Activated naive CD4-positive, alpha-beta T cell treated with anti-CD3 and anti-CD28 coated beads, Interleukin-2, amount 50 U/mL, for 16 hours (primary cell): Measurements from ENCODE around the gene ZNF385C.
"Not testable (repeated sequence)": the region's sequence is repeated elsewhere in the genome, so short reads cannot be mapped to it uniquely, and the experiment has no call there.

Experiments
- DNase-seq: peaks from one replicate; pipeline ENCODE4 v3.0.0-alpha.2; 2020

The ZNF385C gene

DNA sequence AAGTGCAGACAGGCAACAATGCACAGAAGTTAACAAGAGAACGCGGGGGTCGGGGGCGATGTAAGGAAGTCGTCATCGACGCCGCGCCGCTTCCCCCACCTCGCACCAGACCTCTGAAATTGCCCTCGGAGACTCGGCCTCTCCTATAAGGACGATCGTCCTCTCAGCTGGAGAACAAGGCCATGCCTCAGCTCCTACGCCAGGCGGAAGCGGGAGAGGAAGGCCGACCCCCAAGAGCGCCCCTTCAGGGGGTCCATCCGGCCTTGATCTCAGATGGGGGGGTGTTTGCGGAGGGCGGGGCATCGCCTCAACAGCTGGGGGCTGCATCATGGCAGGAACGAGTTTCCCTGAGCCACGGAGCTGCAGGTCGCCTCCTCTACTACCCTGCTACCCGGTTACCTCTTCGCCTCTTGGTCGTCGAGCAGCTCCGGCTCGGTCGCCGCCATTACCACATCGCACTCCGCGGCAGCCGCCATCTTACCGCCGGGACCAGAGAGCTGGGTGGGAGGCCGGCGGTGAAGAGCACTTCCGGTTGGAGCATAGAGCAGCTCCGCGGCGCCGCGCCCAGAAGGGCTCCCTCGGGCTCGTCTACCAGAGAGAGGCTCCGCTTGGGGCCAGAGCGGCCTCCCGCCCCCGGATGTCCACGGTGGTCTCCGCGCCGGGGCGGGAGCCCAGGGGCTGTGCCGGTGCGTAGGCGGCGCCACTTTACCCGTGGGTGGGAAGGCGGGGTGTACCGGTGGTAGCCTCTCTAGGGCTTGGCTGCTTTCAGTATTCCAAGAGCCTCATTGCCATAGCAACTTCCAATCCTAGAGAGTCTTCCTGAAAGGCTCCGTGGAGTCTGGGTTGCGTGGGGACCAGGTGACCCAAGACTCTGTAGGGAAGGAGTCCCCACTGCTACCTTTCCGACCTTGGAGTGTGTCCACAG, 81.1 kb downstream of the ZNF385C start, which contains the start of gene DNAJC7:
DNAJC7 (minus strand) TSS at position 499 of the 925 bp plus-strand sequence; CDS start at position 476, 23 bp downstream.
- peak; percentile 91 for DNase-seq

DNA sequence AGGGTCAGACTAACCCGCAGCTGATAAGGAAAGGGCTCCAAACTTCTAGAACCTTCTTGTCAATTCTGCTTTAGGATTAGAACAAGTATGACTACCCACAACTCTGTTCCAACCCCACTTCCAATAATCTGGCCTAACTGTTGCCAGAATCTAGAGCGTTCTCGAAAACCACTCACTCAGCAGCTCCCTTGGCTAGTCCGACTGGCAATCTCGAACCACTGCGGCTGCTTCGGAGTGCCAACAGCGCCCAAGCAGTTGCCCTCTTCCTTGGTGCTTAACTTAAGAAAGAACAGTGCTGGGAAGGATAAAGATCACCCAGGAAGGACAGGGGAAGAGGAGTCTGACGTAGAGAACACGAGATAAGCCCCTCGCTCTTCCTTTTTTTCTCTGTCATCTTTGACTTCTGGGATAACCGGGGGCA, 81.9 kb downstream of the ZNF385C start:
- DNase-seq: no peak

DNA sequence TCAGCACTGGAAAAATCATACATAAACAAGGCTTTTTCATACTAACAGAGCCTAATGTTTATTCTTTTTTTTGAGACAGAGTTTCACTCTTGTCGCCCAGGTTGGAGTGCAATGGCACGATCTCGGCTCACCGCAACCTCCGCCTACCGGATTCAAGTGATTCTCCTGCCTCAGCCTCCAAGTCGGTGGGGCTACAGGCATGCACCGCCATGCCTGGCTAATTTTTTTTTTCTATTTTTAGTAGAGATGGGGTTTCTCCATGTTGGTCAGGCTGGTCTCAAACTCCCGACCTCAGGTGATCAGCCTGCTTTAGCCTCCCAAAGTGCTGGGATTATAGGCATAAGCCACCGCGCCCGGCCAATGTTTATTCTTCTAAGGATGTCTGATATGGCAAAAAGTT, 84.5 kb downstream of the ZNF385C start:
- DNase-seq: not testable (repeated sequence)

DNA sequence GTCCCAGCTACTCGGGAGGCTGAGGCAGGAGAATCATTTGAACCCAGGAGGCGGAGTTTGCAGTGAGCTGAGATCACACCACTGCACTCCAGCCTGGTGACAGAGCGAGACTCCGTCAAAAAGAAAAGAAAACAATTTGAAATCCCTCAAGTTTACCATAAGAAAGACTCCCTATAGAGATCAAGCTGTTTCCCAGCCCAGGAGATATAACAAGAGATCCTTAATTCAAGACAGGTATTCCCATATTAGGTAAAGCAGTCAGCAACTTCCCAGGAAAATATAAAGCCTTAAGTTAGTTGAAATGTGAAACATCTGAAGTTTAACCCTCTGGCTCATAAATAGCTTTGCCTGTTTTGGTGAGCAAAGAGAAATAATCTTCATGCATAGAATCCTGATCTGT, 85.9 kb downstream of the ZNF385C start:
- not testable (repeated sequence) for DNase-seq

DNA sequence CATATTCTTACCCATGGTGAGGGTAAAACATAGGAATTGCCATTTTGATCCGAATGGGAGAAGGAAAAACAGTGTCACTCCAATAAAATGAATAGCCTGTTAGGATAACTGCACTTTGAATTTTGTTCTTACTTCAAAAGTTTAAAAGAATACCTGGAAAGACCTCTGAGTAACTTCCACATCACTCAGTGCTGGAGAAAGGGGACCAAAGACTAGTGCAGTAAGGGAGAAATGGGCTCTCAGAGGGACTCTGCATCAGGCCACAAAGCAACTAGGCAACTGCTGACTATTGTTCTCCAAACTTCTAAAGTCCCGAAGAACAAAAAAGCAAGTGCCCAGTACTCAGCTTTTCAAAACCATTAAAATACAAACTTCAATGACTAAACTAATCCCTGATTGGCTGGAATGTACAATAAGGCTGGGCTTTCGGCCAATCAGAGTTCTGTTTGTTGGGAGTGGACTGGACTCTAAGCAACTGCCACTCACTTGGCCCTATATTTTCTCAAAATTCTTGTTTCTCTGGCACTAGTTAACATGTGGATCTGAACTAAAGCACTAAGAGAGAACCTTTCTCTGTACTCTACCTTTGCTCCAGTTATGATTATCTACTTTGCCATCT, 87.3 kb downstream of the ZNF385C start:
- DNase-seq: no peak

DNA sequence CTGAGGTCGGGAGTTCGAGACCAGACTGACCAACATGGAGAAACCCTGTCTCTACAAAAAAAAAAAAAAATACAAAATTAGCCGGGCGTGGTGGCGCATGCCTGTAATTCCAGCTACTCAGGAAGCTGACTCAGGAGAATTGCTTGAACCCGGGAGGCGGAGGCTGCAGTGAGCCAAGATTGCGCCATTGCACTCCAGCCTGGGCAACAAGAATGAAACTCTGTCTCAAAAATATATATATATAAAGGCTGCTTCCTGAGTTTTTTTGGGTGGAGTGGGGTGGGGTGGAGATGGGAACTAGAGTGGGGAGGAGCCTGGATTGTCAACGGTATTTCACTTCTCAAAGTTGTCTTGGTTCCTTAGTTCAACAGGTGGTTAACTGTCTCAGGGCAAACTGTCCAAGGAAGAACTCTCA, 88.0 kb downstream of the ZNF385C start:
- not testable (repeated sequence) for DNase-seq

DNA sequence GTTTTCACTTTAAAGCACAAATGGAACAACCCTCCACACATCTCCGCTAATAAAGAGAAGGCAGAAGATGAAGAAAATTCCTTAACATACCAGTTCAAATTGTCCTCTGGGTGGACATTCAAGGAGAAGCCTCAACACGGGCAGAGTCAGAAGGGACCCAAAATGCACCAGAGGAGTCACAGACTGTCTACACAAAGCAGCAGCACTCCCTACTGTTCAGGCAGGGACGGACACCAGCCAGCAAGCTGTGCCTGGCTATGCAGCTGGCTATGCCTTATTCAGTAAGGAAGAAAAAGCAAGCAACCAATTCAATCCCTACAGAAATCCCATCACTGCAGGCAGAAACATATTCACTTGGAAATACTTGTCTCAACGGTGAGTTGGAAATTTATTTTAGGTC, 89.1 kb downstream of the ZNF385C start:
- DNase-seq: no peak

DNA sequence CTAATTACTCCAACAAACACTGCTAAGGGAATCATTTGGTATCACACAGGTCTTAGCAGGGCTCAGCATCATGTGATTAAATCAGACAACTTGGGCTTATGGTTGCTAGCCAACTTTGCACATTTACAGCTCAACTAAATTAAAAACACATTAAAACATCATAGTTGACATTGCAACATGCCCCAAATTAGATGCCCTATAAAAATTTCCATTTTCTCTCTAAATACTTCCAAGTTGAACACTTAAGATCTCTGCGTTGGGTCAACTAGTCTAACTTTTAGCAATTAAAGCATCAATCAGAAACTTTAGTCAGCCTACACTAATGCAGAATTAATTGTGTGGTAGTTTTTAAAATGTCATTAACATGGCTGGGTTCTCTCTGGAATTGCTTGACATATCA, 93.1 kb downstream of the ZNF385C start:
- DNase-seq: no peak

DNA sequence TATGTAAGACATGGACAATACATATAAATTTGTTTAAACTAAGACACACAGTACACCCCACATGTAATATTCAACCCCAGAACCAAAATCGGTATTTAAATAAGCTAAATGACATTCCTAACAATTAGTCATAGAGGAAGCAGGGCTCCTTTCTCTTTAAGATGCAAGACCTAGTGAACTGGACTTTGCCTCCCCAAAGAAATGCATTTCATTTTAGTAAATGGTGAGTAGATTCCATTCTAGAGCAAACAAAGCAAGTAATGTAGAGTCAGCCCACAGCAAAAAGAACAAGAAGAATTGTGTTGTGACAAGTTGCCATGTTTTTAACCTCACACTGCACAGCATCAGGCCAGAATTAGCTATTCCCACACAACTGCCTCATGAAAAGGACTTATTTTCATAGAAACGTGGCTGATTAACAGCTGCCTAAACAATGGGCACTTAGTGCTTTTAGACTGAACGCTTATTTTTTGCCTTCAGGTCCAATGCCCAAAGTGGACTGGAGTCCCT, 95.4 kb downstream of the ZNF385C start:
- DNase-seq: no peak

DNA sequence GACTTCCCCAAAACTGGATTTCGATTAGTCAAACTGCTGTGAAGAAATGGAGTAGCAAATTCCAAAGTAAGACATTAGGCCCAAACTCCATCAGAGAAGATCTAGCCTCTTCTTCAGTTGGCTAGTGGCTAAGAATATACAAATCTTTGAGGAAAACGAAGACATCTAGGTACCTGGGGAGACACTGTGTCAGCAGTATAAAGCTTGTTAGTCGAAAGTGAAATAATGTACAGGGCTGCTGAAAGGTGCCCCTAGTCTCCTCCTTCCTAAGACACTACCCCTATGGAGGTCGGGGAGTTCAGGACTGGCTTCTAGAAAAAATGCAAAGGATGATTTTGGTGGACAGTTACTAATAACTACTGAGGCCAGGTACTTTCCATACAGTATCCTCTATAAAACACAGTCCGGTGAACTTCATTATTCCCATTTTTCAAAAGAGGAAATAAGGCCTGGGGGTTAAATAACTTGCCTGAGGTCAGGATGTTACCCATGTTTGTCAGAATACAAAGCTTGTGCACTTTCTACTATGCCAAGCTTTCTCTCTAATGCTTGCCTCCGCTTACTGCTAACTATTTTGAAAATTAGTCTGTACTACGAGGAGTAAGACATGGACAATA, 96.0 kb downstream of the ZNF385C start:
- no peak for DNase-seq

DNA sequence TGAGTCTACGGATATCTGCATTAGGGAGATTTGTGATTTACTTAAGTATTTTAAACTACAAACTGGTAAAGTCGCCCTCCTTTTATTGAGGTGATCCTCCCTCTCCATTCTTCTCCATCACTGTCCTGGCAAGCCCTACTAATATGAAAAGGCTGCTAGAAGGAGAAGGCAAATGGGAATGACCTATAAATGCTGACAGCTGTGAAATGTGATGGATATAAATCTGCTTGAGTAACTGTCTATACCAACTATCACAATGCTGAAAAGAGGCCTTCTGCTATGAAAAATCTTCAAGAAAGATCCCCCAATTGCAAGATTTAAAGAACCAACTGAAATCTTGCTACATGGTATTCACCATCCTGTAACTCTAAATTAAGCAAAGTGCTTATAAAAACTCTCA, 96.5 kb downstream of the ZNF385C start:
- no peak for DNase-seq

DNA sequence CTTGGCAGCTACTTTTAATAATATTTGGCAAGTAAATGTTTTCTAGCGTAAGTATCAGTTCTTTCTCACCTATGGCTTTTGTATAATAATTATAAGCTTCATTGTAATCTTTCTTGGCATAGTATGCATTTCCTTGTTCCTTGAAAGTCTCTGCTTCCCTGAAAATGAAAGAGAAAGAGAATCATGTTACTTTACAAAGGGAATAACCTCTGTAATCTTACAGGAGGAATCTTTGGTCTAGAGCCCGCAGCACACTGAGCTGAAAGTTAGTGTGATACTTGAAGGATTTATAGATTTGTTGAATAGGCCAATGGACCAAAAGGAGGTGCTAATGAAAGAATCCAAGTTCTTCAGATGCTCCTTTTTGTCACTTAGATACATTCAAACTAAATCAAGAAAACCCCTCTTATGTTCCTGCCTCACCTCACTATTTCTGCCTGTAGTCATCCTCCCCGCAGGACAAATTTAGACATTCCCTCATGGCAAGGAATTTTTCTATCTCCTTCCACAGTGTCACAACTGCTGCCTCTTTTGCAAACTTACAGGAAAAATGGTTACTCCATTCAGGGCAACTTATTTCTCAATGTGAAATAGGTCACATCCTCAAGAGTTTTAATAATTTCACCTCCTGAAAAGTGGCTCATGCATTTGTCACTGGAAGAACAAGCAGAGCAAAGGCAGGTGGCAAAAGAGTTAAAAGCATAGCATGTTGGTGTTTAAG, 97.7 kb downstream of the ZNF385C start:
- no peak for DNase-seq

DNA sequence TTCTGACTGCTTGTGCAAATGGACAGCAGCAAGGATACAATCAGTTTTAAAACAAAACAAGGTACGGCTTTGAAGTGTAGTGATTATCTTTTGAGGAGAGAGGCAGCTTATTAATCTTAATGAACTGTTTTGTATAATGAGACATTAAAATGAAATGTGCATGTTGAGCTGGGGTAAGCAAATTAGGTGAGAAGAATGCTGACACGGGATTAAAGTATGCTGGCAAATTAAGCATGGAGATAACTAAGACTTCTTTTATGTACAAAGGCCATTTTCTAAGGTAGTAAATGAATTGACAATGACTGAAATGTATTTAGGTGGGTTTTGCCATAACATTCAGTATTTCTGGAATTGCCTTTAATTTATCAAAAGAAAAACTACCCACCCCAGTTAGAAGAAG, 99.8 kb downstream of the ZNF385C start:
- no peak for DNase-seq

DNA sequence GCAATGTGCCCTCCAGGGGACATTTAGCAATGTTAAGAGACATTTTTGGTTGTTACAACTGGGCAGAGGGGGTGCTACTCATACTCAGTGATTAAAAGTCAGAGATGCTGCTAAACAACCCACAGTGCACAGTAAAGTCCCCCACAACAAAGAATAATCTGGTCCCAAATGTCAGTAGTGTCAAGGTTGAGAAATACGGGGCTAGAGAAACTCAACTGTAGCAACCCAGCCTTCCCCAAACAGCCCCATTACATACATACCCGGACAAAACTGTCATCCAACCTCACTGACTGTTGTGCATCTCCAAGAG, 101.5 kb downstream of the ZNF385C start:
- no peak for DNase-seq

DNA sequence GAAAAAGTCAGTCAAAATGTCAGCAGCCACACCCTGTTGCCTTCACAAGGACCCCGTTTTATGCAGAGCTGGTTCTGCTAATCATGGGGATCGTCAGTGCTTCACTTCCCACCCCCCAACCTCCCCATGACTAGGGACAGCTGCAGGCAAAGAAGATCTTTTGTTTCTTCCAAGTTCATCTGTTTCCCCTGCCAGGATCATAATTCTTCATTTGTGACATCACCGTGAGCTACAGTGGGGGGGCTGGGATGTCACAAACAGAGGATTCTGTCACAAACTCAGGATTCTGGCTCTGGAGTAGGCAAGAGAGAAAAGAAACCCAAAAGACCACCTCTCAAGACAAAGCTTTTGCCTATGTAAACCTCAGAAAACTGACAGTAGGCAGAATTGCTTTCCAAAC, 105.7 kb downstream of the ZNF385C start:
- no peak for DNase-seq

DNA sequence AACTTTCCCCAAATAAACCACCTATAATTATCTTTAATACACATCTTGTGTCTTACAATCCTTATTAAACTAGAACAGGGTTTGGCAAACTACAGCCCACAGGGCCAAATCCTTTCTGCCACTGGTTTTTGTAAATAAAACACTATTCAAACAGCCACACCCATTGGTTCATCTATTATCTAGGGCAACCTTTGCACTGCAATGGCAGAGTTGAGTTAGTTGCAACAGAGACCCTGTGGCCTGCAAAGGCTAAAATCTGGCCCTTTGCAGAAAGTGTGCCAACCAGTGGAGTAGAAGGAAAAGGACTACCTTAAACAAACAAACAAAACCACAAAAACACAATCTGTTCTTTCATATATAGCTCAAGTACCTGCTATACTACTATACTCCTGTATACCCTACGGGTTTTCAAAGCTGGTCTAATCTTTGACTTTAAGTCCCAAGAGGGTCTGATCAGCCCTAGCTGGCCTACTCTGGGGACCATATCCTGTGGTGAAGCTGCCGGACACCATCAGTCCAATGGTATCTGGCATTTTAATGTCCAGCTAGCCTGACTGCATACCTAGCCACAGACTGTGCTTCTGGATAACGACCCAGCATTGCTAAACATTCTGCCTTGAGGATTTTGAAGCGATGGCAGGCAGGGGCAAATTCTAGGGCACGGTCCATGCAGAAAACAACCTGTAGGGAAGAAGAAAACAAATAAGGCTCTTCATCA, 108.4 kb downstream of the ZNF385C start:
- no peak for DNase-seq

DNA sequence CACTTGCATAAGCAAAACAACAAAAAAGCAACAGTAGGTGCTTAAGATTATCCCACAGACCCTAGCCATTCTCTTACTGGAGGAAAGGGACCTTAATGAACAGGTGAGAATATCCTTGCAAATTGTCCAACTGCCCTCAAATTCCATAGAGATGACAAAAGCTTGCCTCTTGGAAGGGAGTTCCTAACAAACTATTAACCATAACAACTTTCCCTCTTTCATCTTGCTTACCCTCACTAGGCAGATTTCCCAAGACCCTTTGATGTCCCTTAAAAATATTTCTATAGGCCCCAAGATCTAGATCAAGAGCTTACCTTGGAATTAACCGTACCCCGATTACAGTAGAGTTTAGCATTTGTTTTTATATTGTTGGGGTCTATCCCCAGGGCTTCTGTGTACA, 109.9 kb downstream of the ZNF385C start:
- DNase-seq: no peak

DNA sequence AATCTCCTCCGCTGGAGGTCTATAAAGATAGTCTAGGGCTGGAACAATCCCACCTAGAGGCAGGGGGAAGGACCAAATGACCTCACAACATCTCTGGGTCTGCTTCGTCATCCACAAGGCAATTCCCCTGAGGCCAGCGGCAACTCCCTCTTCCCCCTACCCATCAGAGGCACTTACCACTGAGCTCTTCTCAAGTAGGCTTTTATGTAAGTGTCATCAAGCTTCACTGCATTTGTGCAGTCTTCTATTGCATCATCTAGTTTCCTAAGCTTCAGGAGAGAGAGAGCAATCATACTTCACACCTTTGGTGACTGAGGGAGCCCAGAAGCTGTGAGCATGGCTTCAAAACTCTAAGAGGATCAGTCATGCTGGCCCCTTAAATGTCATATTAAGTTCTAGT, 110.6 kb downstream of the ZNF385C start:
- DNase-seq: no peak

DNA sequence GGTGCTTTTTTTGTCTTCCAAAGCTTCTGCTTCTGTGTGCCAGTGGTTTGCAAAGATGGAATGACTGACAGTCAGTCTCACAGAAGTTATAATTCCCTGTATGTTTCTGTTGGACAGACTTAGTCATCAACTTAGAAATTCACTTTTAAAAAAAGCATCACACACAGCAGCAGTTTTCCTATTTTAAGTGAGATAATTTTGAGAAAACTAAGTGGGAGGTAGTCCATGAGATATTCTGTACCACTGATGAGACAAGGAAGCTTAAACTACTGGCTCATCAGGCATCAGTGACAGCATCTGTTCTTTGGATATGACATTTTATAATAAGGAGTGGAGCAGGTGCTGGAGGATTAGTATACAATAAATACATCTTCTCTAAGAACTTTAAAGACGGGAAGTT, 111.6 kb downstream of the ZNF385C start:
- no peak for DNase-seq

DNA sequence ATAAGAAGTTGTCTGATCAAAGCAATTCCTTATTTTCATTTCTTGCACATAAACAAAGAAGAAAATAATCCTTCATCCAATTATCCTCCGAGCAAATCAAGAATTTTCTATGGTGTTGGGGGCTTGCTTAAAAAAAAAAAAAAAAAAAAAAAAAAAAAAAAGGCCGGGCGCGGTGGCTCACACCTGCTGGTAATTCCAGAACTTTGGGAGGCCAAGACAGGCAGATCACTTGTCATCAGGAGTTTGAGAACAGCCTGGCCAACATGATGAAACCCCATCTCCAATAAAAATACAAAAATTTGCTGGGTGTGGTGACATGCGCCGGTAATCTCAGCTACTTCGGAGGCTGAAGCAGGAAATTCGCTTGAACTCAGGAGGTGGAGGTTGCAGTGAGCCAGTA, 112.4 kb downstream of the ZNF385C start:
- DNase-seq: no peak

DNA sequence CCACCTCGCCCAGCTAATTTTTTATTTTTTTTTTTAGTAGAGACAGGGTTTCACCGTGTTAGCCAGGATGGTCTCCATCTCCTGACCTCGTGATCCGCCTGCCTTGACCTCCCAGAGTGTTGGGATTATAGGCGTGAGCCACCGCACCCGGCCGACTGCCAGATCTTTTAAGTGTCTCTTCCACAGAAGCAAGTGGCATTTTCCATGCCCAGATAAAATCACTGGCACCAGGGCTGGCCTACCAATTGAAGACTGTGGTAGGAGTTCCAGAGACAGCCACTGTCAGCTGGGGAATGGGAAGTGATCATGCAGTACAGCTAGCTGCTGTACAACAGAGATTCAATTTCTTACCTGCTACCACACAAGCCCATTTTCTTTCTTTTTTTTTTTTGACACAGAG, 113.8 kb downstream of the ZNF385C start:
- no peak for DNase-seq

DNA sequence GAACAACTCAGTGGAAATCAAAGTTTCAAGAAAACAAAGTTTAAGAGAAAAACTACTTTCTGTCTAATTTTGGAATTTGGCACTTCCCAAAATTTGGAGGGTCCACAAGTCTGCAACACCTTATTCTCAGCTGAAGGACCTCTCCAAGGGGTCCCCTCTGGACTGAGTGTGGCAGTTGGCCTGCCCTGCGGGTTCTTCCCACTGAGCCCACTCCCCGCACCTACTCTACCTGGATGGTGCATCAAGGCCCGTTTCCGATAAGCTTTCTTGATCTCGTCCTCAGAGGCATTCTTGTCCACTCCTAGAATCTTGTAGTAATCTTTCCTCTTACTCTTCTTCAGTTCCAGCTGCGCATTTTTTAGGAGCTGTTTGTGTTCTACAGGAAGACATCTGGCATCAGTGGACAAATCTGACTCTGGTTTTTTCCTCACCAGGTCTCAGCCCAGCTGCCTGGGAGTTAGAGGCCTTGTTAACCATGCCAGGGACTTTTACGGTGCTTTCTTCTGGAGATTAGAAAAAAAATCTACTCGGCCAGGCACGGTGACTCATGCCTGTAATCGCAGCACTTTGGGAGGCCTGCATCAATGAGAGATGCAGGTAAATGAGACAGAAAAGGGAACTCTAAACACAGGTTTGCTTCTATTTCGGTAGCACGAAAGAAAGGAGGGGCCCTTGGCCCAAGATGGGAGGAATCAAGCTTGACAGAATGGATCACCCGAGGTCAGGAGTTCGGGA, 116.1 kb downstream of the ZNF385C start:
- no peak for DNase-seq
